ENCODE data around the gene ITPK1. TPM values are rescaled to one million over a fixed set of nuclear protein-coding genes. Genes with fewer than 3 reads are reported as not detected.

The ITPK1 gene
- total and polyA plus RNA-seq, 2 experiments from 2014 or later, result 35.9 to 101 TPM

GRCh38 chr14:92942136-92942535 lies 173.6 kb downstream of the ITPK1 start (continued):
- TF ChIP-seq ZNF462 (CRISPR knock-in tag; IDR thresholded peaks at IDR 0.05), result no peak
- no peak for TF ChIP-seq POLR2AphosphoS5 (IDR thresholded peaks at IDR 0.05; ENCODE audit: low read depth)
- no peak for TF ChIP-seq CTCF (conservative IDR thresholded peaks at IDR 0.05; ENCODE audit: low read depth in 2 of 2)

- Histone ChIP-seq H3K79me2 (replicated peaks; ENCODE audit: insufficient read depth) (no peaks in the 10 kb centered on the region), H3K9me2 (ENCODE audit: insufficient read depth) (no peaks in the 10 kb centered on the region), H3F3A (replicated peaks; ENCODE audit: low read depth) (no peaks in the 10 kb centered on the region), H3K4me2 (no peak overlapping the region), H3K36me3 (ENCODE audit: insufficient read depth) (no peaks in the 10 kb centered on the region), H4K20me1 (replicated peaks; ENCODE audit: insufficient read depth) (no peaks in the 10 kb centered on the region), H3K27me3 (ENCODE audit: insufficient read depth) (no peaks in the 10 kb centered on the region), H3K4me3 (no peak overlapping the region), H3K27ac (ENCODE audit: low read depth) (no peak overlapping the region), H3K4me1 (ENCODE audit: insufficient read depth) (no peaks in the 10 kb centered on the region), H2AFZ (no peak overlapping the region)
- no peak overlapping the region for H3K27ac Mint-ChIP-seq
- H3K4me3 Mint-ChIP-seq, result no peak overlapping the region
- peaks cover 14% of the 10 kb centered on the region for H3K27me3 Mint-ChIP-seq (ENCODE audit: insufficient read depth, low read depth, poor library complexity)
- peaks cover 15% of the 10 kb centered on the region for H3K36me3 Mint-ChIP-seq (ENCODE audit: low read depth)
- H3K9me3 Mint-ChIP-seq, result no peaks in the 10 kb centered on the region
- ATAC-seq (no peak), DNase-seq (ENCODE audit: low spot score) (no peak)
- H3K4me1 Mint-ChIP-seq, result no peaks in the 10 kb centered on the region; the same call in 2 of the 3 replicates
- no peak for TF ChIP-seq ZNF462 (CRISPR knock-in tag; IDR thresholded peaks at IDR 0.05)
- no peak for TF ChIP-seq ZNF331 (CRISPR knock-in tag; IDR thresholded peaks at IDR 0.05; ENCODE audit: low read depth)
- TF ChIP-seq POLR2AphosphoS5 (IDR thresholded peaks at IDR 0.05; ENCODE audit: low read depth), result no peak
- TF ChIP-seq NANOG (IDR thresholded peaks at IDR 0.05; ENCODE audit: borderline replicate concordance), result no peak
- no peak for TF ChIP-seq EZH2 (IDR thresholded peaks at IDR 0.05; ENCODE audit: low read depth, unreplicated experiment)
Measured at GRCh38 chr14:92941531-92941930, 174.2 kb downstream of the ITPK1 start.

Measured in GM23338 (cell line).